HepG2 (cell line): ENCODE results near the gene TAS1R3. TPM values are rescaled to one million over a fixed set of nuclear protein-coding genes. Genes with fewer than 3 reads are reported as not detected.
A peak's percentile ranks its signal among the peaks of the same experiment; 100 is the strongest.

Experiments used
- ARID2 ChIP-seq: sonication (generic); formaldehyde crosslinking; IDR thresholded peaks from 2 replicates; pipeline ENCODE4 v1.8.1; 2022; ENCODE audit warnings: mild to moderate bottlenecking, missing genetic modification reagents, borderline replicate concordance
- ATF7-NPFF ChIP-seq: sonication (generic); formaldehyde crosslinking; IDR thresholded peaks from 2 replicates; pipeline ENCODE4 v1.8.1; 2023; ENCODE audit warnings: mild to moderate bottlenecking, low read depth, missing genetic modification reagents, moderate library complexity
- BRF2 ChIP-seq: sonication (generic); formaldehyde crosslinking; IDR thresholded peaks from 2 replicates; pipeline ENCODE4 v1.8.1; 2022; ENCODE audit warnings: mild to moderate bottlenecking, missing genetic modification reagents
- FIP1L1 ChIP-seq: fragments of 200-400 bp; formaldehyde crosslinking; IDR thresholded peaks from 2 replicates; pipeline ENCODE4 v1.6.1; 2018; ENCODE audit warnings: low read depth, mild to moderate bottlenecking, low read length, moderate library complexity, borderline replicate concordance; ENCODE audit not compliant: insufficient read depth
- GABPA ChIP-seq, 2 experiments: IDR thresholded peaks; 2 replicates each; pipeline ENCODE4 v1.6.1; 2011 to 2016; ENCODE audit warnings: low read depth in 2 of 2, low read length in 1 of 2, missing biosample characterization in 1 of 2, missing genetic modification characterization in 1 of 2
- HNF1B ChIP-seq: sonication (generic); formaldehyde crosslinking; IDR thresholded peaks from 2 replicates; pipeline ENCODE4 v1.5.1; 2020; ENCODE audit warnings: mild to moderate bottlenecking, moderate library complexity, missing genetic modification reagents
- MLX ChIP-seq: IDR thresholded peaks from 2 replicates; pipeline ENCODE4 v1.6.1; 2016
- MYNN ChIP-seq: sonication (generic); formaldehyde crosslinking; IDR thresholded peaks from 2 replicates; pipeline ENCODE4 v1.4.0; 2020; ENCODE audit warnings: mild to moderate bottlenecking, low read depth, missing genetic modification reagents
- NFYB ChIP-seq: sonication (generic); formaldehyde crosslinking; IDR thresholded peaks from 2 replicates; pipeline ENCODE4 v1.4.0; 2020; ENCODE audit warnings: missing genetic modification reagents
- RELA ChIP-seq: sonication (generic); formaldehyde crosslinking; IDR thresholded peaks from 2 replicates; pipeline ENCODE4 v1.4.0; 2020; ENCODE audit warnings: missing genetic modification reagents
- SRSF4 ChIP-seq: fragments of 200-400 bp; formaldehyde crosslinking; IDR thresholded peaks from one replicate; pipeline ENCODE4 v1.6.1; 2018; ENCODE audit warnings: mild to moderate bottlenecking, low read depth, low read length, moderate library complexity; ENCODE audit not compliant: poor library complexity, severe bottlenecking
- ZNF142 ChIP-seq: sonication (generic); formaldehyde crosslinking; IDR thresholded peaks from 2 replicates; pipeline ENCODE4 v1.4.0; 2020; ENCODE audit warnings: missing genetic modification reagents
- ZNF180 ChIP-seq: sonication (generic); formaldehyde crosslinking; IDR thresholded peaks from 2 replicates; pipeline ENCODE4 v1.4.0; 2020; ENCODE audit warnings: low read depth, missing genetic modification reagents, borderline replicate concordance
- ZNF225 ChIP-seq: sonication (generic); formaldehyde crosslinking; IDR thresholded peaks from 2 replicates; pipeline ENCODE4 v1.4.0; 2020; ENCODE audit warnings: mild to moderate bottlenecking, missing genetic modification reagents
- ZNF260 ChIP-seq: sonication (generic); formaldehyde crosslinking; IDR thresholded peaks from 2 replicates; pipeline ENCODE4 v1.4.0; 2020; ENCODE audit warnings: missing genetic modification reagents, low read depth, mild to moderate bottlenecking, borderline replicate concordance
- ZSCAN5A ChIP-seq: sonication (generic); formaldehyde crosslinking; IDR thresholded peaks from 2 replicates; pipeline ENCODE4 v1.8.0; 2022; ENCODE audit warnings: mild to moderate bottlenecking, missing genetic modification reagents, borderline replicate concordance
- polyA plus RNA-seq, 8 experiments: library from polyadenylated mRNA; depleted of rRNA in 3 of 8; stranded (reverse) in 7 of 8; unstranded in 1 of 8; fragments of >200 nt; fragmentation: Illumina TruSeq in 4 of 8; extraction: Trizol in 4 of 8; gene quantifications; 2 replicates each; pipeline versions ENCODE4 v1.2.1 to v1.2.3, GENCODE V29; 2011 to 2016; ENCODE audit warnings: low read depth in 4 of 8, missing spikeins in 1 of 8, mixed read lengths in 1 of 8; ENCODE audit not compliant: insufficient read depth in 1 of 8
- total RNA-seq, 5 experiments: library from RNA; depleted of rRNA; stranded (reverse); fragments of >200 nt; fragmentation: Illumina TruSeq; extraction: Trizol; gene quantifications; 2 replicates each; pipeline ENCODE4 v1.2.3, GENCODE V29; 2016; ENCODE audit warnings: low read depth in 1 of 5

The TAS1R3 gene
- total and polyA plus RNA-seq, 2 of the 13 experiments (the other 11 are each of a cell fraction or from before 2014, with no cell fraction given), result 0.13 to 0.15 TPM

GRCh38 chr1:1307923-1308755 lies 22.9 kb upstream of the TAS1R3 start, which contains the start of the genes ACAP3 and PUSL1 (continued):
- peak; percentile 99 for TF ChIP-seq ZNF142 (CRISPR knock-in tag)
- no peak for TF ChIP-seq ZSCAN5A (CRISPR knock-in tag)
- no peak for TF ChIP-seq BRF2 (CRISPR knock-in tag)
- no peak for TF ChIP-seq GABPA (IDR thresholded peaks at IDR 0.05; ENCODE audit: low read depth, low read length)
- peak; percentile 55 for TF ChIP-seq GABPA (CRISPR knock-in tag; IDR thresholded peaks at IDR 0.05; ENCODE audit: low read depth)
- TF ChIP-seq MLX (CRISPR knock-in tag), result no peak
- no peak for TF ChIP-seq RELA (CRISPR knock-in tag)
- no peak for TF ChIP-seq NFYB
- TF ChIP-seq ZNF225, result no peak
- TF ChIP-seq ZNF180 (CRISPR knock-in tag), result no peak
- 0 out of 2 replicates have a peak, but pooled peaks have one; percentile 47 for TF ChIP-seq ATF7-NPFF (CRISPR knock-in tag)
- TF ChIP-seq HNF1B (CRISPR knock-in tag), result 0 out of 2 replicates have a peak, but pooled peaks have one; percentile 18
- TF ChIP-seq FIP1L1, result no peak
- no peak for TF ChIP-seq ZNF260
- no peak for TF ChIP-seq SRSF4
- TF ChIP-seq MYNN (CRISPR knock-in tag), result no peak
- no peak for TF ChIP-seq ARID2
